GM12878 (cell line): Measurements from ENCODE around the gene MYO1E. TPM values are rescaled to one million over a fixed set of nuclear protein-coding genes. Genes with fewer than 3 reads are reported as not detected.

Experiments used
- ATAC-seq: fragments of 200-7000 bp; cut with Tn5 transposase; 3 replicates; pipeline ENCODE4 v1.9.1; 2020; ENCODE audit warnings: mild to moderate bottlenecking, moderate library complexity
- BruUV-seq: library from RNA; stranded (reverse); fragments of 400-500 nt; replicated peaks from 2 replicates; lab custom pipeline; 2021; lab: Mats Ljungman, UMichigan
- CTCF ChIA-PET: fragments of 300-600 bp; sonication (Branson Sonifier 250); formaldehyde crosslinking; extraction: SDS; loops from one replicate; lab custom pipeline; 2021; ENCODE audit warnings: inconsistent platforms; lab: Yijun Ruan, JAX
- POLR2A ChIA-PET: fragments of 350-600 bp; formaldehyde crosslinking; extraction: SDS; loops from one replicate; lab custom pipeline; 2021; ENCODE audit warnings: inconsistent platforms; lab: Charles Lee
- RAD21 ChIA-PET: fragments of 300-600 bp; sonication (Branson Sonifier 250); formaldehyde crosslinking; loops from one replicate; lab custom pipeline; 2023; ENCODE audit warnings: antibody characterized with exemption; ENCODE audit not compliant: unreplicated experiment; lab: Charles Lee
- SMC1A ChIA-PET: fragments of 300-600 bp; sonication (Branson Sonifier 250); formaldehyde crosslinking; loops from one replicate; lab custom pipeline; 2023; ENCODE audit not compliant: unreplicated experiment, uncharacterized antibody; lab: Charles Lee
- DNase-seq: peaks from one replicate; pipeline ENCODE4 v3.0.0-alpha.2; 2011; ENCODE audit warnings: low read depth, low spot score
- FAIRE-seq: peaks from 3 replicates; lab custom pipeline; 2011; peaks lifted over from hg19 to GRCh38; lab: Jason Lieb, UNC
- H2AFZ ChIP-seq: 2 replicates; pipeline ENCODE4 v1.6.0; 2011; ENCODE audit warnings: low read depth, low read length, control low read depth; ENCODE audit not compliant: control insufficient read depth
- H3K27ac ChIP-seq: 2 replicates; pipeline ENCODE4 v1.5.1; 2011; ENCODE audit warnings: control low read depth; ENCODE audit not compliant: control insufficient read depth, insufficient read depth
- H3K27me3 ChIP-seq, 2 experiments: replicated peaks in 1 of 2; 2 replicates each; pipeline versions ENCODE4 v1.6.0 to v1.6.1; 2011; ENCODE audit warnings: low read length in 1 of 2; ENCODE audit not compliant: control insufficient read depth in 2 of 2, insufficient read depth in 2 of 2
- H3K36me3 ChIP-seq, 2 experiments: 2 replicates each; pipeline ENCODE4 v1.5.1; 2011; ENCODE audit warnings: low read length in 1 of 2; ENCODE audit not compliant: control insufficient read depth in 2 of 2, insufficient read depth in 2 of 2
- H3K4me1 ChIP-seq: 2 replicates; pipeline ENCODE4 v1.6.1; 2011; ENCODE audit warnings: mild to moderate bottlenecking, low read length, moderate library complexity, mixed read lengths; ENCODE audit not compliant: control insufficient read depth, insufficient read depth
- H3K4me2 ChIP-seq: 2 replicates; pipeline ENCODE4 v1.6.0; 2011; ENCODE audit warnings: control low read depth; ENCODE audit not compliant: control insufficient read depth, insufficient read depth
- H3K4me3 ChIP-seq: fragments of 200-600 bp; sonication (generic); 2 replicates; pipeline ENCODE4 v1.5.1; 2016
- H3K79me2 ChIP-seq: 2 replicates; pipeline ENCODE4 v1.6.0; 2011; ENCODE audit warnings: low read length; ENCODE audit not compliant: control insufficient read depth, insufficient read depth
- H3K9ac ChIP-seq: 2 replicates; pipeline ENCODE4 v1.8.0; 2011; ENCODE audit warnings: low read length, control low read depth, mixed read lengths; ENCODE audit not compliant: control insufficient read depth, insufficient read depth
- H3K9me3 ChIP-seq: replicated peaks from 3 replicates; pipeline ENCODE4 v1.5.1; 2011; ENCODE audit warnings: mild to moderate bottlenecking, low read length; ENCODE audit not compliant: control insufficient read depth, insufficient read depth
- H4K20me1 ChIP-seq: 2 replicates; pipeline ENCODE4 v1.6.0; 2011; ENCODE audit not compliant: control insufficient read depth, insufficient read depth
- CHD2 ChIP-seq: IDR thresholded peaks from 2 replicates; pipeline ENCODE4 v1.6.1; 2011; ENCODE audit warnings: low read depth, low read length, improper control_type of control experiment, borderline replicate concordance
- FOS ChIP-seq: IDR thresholded peaks from 3 replicates; pipeline ENCODE4 v1.6.1; 2011; ENCODE audit warnings: borderline replicate concordance; ENCODE audit not compliant: insufficient read length; ENCODE audit errors: extremely low read depth
- HDAC6 ChIP-seq: fragments of 200-600 bp; sonication (generic); IDR thresholded peaks from one replicate; pipeline ENCODE4 v1.8.0; 2017; ENCODE audit warnings: antibody characterized with exemption; ENCODE audit not compliant: unreplicated experiment
- HDGF ChIP-seq: fragments of 450-650 bp; IDR thresholded peaks from 2 replicates; pipeline ENCODE4 v1.6.1; 2016; ENCODE audit warnings: antibody characterized with exemption
- IRF4 ChIP-seq: IDR thresholded peaks from 2 replicates; pipeline ENCODE4 v1.6.1; 2011; ENCODE audit warnings: low read depth, low read length
- KAT2A ChIP-seq: conservative IDR thresholded peaks from 2 replicates; pipeline ENCODE4 v1.6.1; 2011; ENCODE audit warnings: low read depth, low read length; ENCODE audit not compliant: control insufficient read depth
- NBN ChIP-seq: fragments of 450-650 bp; IDR thresholded peaks from 2 replicates; pipeline ENCODE4 v1.6.1; 2016
- POLR2A ChIP-seq: IDR thresholded peaks from 2 replicates; pipeline ENCODE4 v1.6.1; 2011; ENCODE audit warnings: low read depth, mild to moderate bottlenecking, low read length
- RELA ChIP-seq: fragments of 450-650 bp; IDR thresholded peaks from 2 replicates; pipeline ENCODE4 v1.8.0; 2014; ENCODE audit warnings: borderline replicate concordance; ENCODE audit not compliant: partially characterized antibody
- SREBF2 ChIP-seq: IDR thresholded peaks from 2 replicates; pipeline ENCODE4 v1.6.1; 2012; ENCODE audit warnings: mild to moderate bottlenecking, low read length
- ZBED1 ChIP-seq: IDR thresholded peaks from 2 replicates; pipeline ENCODE4 v1.6.1; 2016; ENCODE audit warnings: borderline replicate concordance
- ZNF274 ChIP-seq: IDR thresholded peaks from one replicate; pipeline ENCODE4 v1.8.0; 2011; ENCODE audit not compliant: insufficient read length, insufficient read depth
- ZNF592 ChIP-seq: fragments of 450-650 bp; IDR thresholded peaks from 2 replicates; pipeline ENCODE4 v1.6.1; 2017; ENCODE audit warnings: mild to moderate bottlenecking, moderate library complexity
- ZNF622 ChIP-seq: fragments of 450-650 bp; IDR thresholded peaks from 2 replicates; pipeline ENCODE4 v1.6.1; 2017; ENCODE audit warnings: mild to moderate bottlenecking, inconsistent platforms
- WGBS: methylation state at CpG from one replicate; pipeline ENCODE4 v1.1.6; 2016; ENCODE audit warnings: low lambda C conversion rate; ENCODE audit not compliant: insufficient replicate concordance, insufficient coverage; ENCODE audit errors: missing lambda C conversion rate; 5-methylcytosine and 5-hydroxymethylcytosine counted together
- in situ Hi-C: fragments of 300-500 bp; cut with MboI; formaldehyde crosslinking; loops from 9 replicates; pipeline ENCODE4 v1.14.3; 2018; ENCODE audit warnings: mixed read lengths
- intact Hi-C: fragments of 100-400 bp; cut with micrococcal nuclease; formaldehyde crosslinking; loops from one replicate; pipeline ENCODE4 v1.14.2; 2022; ENCODE audit not compliant: unreplicated experiment
- polyA plus RNA-seq, 11 experiments: library from polyadenylated mRNA; depleted of rRNA in 4 of 11; unstranded in 6 of 11; stranded (reverse) in 5 of 11; fragments of >200 nt; fragmentation: Nextera tagmentation in 4 of 11; fragmentation: Illumina TruSeq in 1 of 11; extraction: Ambion mirVana in 4 of 11; extraction: Trizol in 1 of 11; gene quantifications; 1 replicate in 1 of 11; 2 replicates in 10 of 11; pipeline versions ENCODE4 v1.2.1 to v1.2.3, GENCODE V29; 2011 to 2016; ENCODE audit warnings: inconsistent platforms in 2 of 11, missing spikeins in 2 of 11, low read depth in 1 of 11
- total RNA-seq, 4 experiments: library from RNA; depleted of rRNA in 3 of 4; stranded (reverse); fragments of >200 nt in 3 of 4; fragmentation: Illumina TruSeq in 1 of 4; extraction: Trizol in 1 of 4; gene quantifications; 2 replicates each; pipeline versions ENCODE4 v1.2.1 to v1.2.3, GENCODE V29; 2013 to 2021

Gene MYO1E
- total and polyA plus RNA-seq, 10 of the 15 experiments (the other 5 are each of a cell fraction or from before 2014, with no cell fraction given): 10.3 to 266 (median 64.9) TPM

- Histone ChIP-seq H3K36me3 (peaks cover 1 to 15% of the 10 kb centered on the region in 2 experiments; a peak in 3 of 4 replicates), H3K27me3 (no peaks in the 10 kb centered on the region), H3K4me3 (no peak overlapping the region), H3K4me1 (peaks cover 21% of the 10 kb centered on the region), H3K79me2 (peaks cover 94% of the 10 kb centered on the region), H3K9me3 (no peaks in the 10 kb centered on the region; the same call in 1 of the 3 replicates), H3K4me2 (no peak overlapping the region)
- ChIA-PET RAD21 (no interaction called here), SMC1A (interaction anchor here (0.8 kb wide), 1 partner anchor 115 kb away, joined by 4 read pairs; no protein-coding TSS in a partner anchor), CTCF (no interaction called here)
- ATAC-seq (no peak), FAIRE-seq (no peak), DNase-seq (no peak)
- 100% methylated on average over 2 of the region's 2 CpGs for WGBS
- BruUV-seq: TSS peak; percentile 1
- intact Hi-C loops: no loop called here
- TF ChIP-seq NBN: no peak
- no peak for TF ChIP-seq CHD2
- TF ChIP-seq HDAC6: no peak
- no peak for TF ChIP-seq FOS
- TF ChIP-seq ZNF622: no peak
- no peak for TF ChIP-seq ZNF592
- TF ChIP-seq POLR2A: no peak
- TF ChIP-seq RELA: no peak
- TF ChIP-seq IRF4: no peak
- no peak for TF ChIP-seq ZNF274
- no peak for TF ChIP-seq HDGF
- no peak for TF ChIP-seq SREBF2
- no peak for TF ChIP-seq ZBED1
- no peak for TF ChIP-seq KAT2A
- TF ChIP-seq, all 136 proteins: peak for 0
- in situ Hi-C loops: no loop called here
- H3K9ac ChIP-seq: no peak overlapping the region
- POLR2A ChIA-PET: no interaction called here
- no peak overlapping the region for H2AFZ ChIP-seq
- H3K27ac ChIP-seq: no peak overlapping the region
- H4K20me1 ChIP-seq: no peaks in the 10 kb centered on the region; the same call in none of the 2 replicates
Measured at GRCh38 chr15:59362331-59362730, 10.3 kb downstream of the MYO1E start.
